Mucosa of stomach (tissue), 1 donor: ENCODE measurements around the gene MMP23B.

Experiments used
- H3K27me3 ChIP-seq: one replicate; pipeline ENCODE4 v1.7.0; 2013; ENCODE audit warnings: mild to moderate bottlenecking, low read length; ENCODE audit not compliant: control insufficient read depth, insufficient read depth
- H3K36me3 ChIP-seq: one replicate; pipeline ENCODE4 v1.7.0; 2013; ENCODE audit warnings: low read length; ENCODE audit not compliant: control insufficient read depth, insufficient read depth
- H3K4me1 ChIP-seq: one replicate; pipeline ENCODE4 v1.7.0; 2013; ENCODE audit warnings: mild to moderate bottlenecking, low read length; ENCODE audit not compliant: control insufficient read depth, insufficient read depth
- H3K4me3 ChIP-seq: one replicate; pipeline ENCODE4 v1.7.0; 2013; ENCODE audit warnings: low read length
- H3K9ac ChIP-seq: one replicate; pipeline ENCODE4 v1.7.0; 2013; ENCODE audit warnings: mild to moderate bottlenecking, low read length, moderate library complexity
- H3K9me3 ChIP-seq: one replicate; pipeline ENCODE4 v1.7.0; 2013; ENCODE audit warnings: mild to moderate bottlenecking, low read length, moderate library complexity; ENCODE audit not compliant: control insufficient read depth
- donor health status: Pancreatic carcinoma.

The MMP23B gene

DNA sequence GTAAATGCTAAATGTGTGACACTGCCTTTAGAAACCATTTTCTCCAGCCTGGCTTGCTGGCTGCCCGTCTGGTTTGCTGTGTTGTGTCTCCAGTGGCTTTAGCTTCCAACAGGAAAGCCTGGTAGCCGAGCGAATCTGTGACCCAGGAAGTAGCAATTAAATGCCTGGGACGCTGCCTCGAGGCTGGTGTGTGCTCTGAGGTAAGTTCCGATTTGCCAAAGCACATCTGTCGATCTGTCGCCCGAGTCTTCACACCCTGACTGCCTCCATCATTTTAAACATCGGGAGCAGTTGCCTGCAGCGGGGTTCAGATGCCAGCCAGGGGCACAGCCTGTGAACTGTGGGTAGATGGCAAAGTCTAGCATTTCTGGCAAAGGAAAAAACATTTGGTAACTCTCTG is 14.5 kb upstream of the MMP23B start:
- H3K4me1 ChIP-seq = peaks cover 27% of the 10 kb centered on the region
- no peaks in the 10 kb centered on the region for H3K27me3 ChIP-seq
- no peaks in the 10 kb centered on the region for H3K9me3 ChIP-seq
- H3K36me3 ChIP-seq = no peaks in the 10 kb centered on the region
- H3K9ac ChIP-seq = no peak overlapping the region
- H3K4me3 ChIP-seq = no peak overlapping the region

GRCh38 chr1:1617925-1618324 is 14.0 kb upstream of the MMP23B start:
- no peaks in the 10 kb centered on the region for H3K9me3 ChIP-seq
- peaks cover 27% of the 10 kb centered on the region for H3K4me1 ChIP-seq
- no peaks in the 10 kb centered on the region for H3K27me3 ChIP-seq
- no peak overlapping the region for H3K9ac ChIP-seq
- no peaks in the 10 kb centered on the region for H3K36me3 ChIP-seq
- no peak overlapping the region for H3K4me3 ChIP-seq

- Histone ChIP-seq H3K4me1 (peaks cover 27% of the 10 kb centered on the region), H3K36me3 (no peaks in the 10 kb centered on the region), H3K9ac (no peak overlapping the region), H3K4me3 (no peak overlapping the region), H3K9me3 (no peaks in the 10 kb centered on the region), H3K27me3 (no peaks in the 10 kb centered on the region)
Observed at GRCh38 chr1:1618396-1619068, 13.4 kb upstream of the MMP23B start.

DNA sequence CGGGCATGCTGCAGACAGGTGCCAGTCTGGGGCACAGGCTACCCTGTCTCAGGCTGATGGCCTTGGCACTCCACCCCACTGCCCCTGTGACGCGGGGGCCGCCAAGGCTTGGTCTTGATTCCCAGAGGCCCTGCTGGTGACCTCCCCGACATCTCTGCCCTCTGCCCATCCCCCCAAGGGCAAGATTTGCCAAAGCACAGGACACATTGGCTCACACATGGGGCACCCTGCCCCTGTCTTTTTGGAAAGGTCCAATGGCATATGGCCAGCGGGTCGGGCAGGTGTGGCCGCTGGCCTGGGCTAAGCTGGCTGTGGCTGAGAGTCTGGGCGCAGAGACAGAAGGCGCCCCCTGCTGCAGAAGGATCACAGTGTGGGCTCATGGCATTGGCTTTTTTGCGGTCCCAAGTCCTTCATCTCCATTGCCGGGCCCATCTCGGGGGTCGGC is 12.0 kb upstream of the MMP23B start:
- no peak overlapping the region for H3K9ac ChIP-seq
- H3K36me3 ChIP-seq = no peaks in the 10 kb centered on the region
- no peaks in the 10 kb centered on the region for H3K9me3 ChIP-seq
- peaks cover 13% of the 10 kb centered on the region for H3K4me1 ChIP-seq
- H3K27me3 ChIP-seq = no peaks in the 10 kb centered on the region
- no peak overlapping the region for H3K4me3 ChIP-seq

DNA sequence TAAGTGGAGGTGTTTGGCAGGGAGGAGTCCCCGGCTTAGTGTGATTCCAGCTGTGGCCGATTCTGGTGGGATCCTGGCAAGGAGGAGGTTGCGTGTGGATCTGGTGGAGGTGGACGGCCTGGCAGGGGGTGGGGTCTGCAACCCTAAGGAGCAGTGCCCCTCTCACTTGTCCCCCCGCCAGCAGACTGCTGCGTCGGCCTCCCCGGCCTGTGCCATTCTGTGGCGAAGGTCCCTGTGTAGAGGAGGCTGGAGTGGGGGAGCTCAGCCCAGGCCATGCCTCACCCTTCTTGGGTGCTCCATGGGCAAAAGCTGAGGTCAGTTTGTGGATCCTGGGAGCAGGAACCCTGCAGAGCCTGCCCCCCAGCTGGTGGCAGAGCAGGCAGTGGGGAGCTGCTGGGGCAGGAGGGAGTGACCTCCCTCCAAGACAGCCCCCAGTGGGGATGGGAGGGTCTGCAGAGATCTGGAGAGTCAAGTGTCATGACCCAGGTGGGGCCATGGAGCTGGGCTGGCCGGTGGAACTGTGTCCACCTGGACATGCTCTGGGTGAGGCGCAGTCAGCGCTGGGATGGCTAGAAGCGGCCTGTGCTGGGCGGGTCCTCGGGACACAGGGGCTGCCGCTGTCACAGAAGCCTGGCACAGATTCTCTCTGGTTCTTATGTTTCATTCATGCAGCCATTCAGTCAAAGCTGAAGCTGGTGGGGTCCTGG is 11.4 kb upstream of the MMP23B start:
- Histone ChIP-seq H3K27me3 (no peaks in the 10 kb centered on the region), H3K36me3 (no peaks in the 10 kb centered on the region), H3K4me1 (peaks cover 13% of the 10 kb centered on the region), H3K9me3 (no peaks in the 10 kb centered on the region), H3K9ac (no peak overlapping the region), H3K4me3 (no peak overlapping the region)

- no peaks in the 10 kb centered on the region for H3K27me3 ChIP-seq
- peaks cover 12% of the 10 kb centered on the region for H3K4me1 ChIP-seq
- no peaks in the 10 kb centered on the region for H3K9me3 ChIP-seq
- no peaks in the 10 kb centered on the region for H3K36me3 ChIP-seq
- no peak overlapping the region for H3K4me3 ChIP-seq
- H3K9ac ChIP-seq = no peak overlapping the region
Observed at GRCh38 chr1:1621173-1622009, 10.6 kb upstream of the MMP23B start.

DNA sequence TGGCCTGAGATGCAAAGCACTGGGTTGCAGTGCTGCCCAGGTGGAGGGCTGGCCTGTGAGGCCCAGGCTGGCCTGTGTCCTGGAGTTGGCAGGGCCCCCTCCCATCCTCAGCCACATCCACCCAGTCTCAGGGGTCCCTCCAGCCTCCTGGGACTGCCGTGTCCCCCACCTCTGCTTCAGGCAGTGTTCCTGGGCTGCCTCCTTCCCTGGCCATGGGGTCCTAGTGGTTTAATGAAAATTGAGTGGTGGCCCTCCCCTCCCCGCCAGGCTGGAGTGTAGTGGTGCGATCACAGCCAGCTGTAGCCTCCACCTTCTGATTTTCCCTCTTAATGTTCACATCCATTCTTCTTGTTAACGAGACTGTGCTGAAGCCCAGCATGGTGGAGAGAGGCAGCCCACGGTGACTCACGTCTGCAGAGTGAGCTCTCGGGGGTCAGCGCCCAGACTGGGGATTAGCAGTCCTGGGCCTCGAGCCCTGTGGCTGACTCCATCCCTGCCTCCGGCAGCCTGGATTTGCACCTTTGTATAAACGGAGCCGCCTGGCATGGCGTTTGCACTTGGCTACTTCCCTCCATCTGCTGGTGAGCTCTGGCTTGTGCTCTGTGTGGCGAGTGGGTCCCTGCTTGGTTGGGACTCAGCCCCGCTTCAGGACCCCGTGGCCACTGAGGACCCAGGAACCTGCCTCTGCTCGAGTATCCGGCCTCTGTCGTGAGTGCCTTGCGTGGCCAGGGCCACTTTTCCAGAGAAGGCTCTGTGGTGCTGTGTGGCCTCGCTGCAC is 9.8 kb upstream of the MMP23B start:
- Histone ChIP-seq H3K9me3 (no peaks in the 10 kb centered on the region), H3K9ac (no peak overlapping the region), H3K27me3 (no peaks in the 10 kb centered on the region), H3K4me3 (no peak overlapping the region), H3K4me1 (peaks cover 11% of the 10 kb centered on the region), H3K36me3 (no peaks in the 10 kb centered on the region)

DNA sequence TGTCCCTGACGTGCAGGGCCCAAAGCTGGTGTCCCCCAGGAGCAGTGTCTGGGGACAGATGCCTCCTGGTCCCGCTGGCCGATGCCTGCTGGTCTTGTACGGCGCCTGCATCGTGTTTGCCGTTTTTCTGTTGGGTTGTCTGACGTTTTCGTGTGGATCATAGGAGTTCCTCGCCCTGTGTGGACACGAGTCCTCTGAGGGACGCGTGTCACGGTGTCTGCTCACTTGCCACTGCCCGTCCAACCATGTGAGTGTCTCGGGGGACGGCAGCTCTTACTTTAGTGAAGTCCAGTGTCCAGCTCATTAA is 9.2 kb upstream of the MMP23B start:
- Histone ChIP-seq H3K36me3 (no peaks in the 10 kb centered on the region), H3K4me3 (no peak overlapping the region), H3K9ac (no peak overlapping the region), H3K9me3 (no peaks in the 10 kb centered on the region), H3K27me3 (no peaks in the 10 kb centered on the region), H3K4me1 (peaks cover 10% of the 10 kb centered on the region)

- Histone ChIP-seq H3K27me3 (no peaks in the 10 kb centered on the region), H3K9ac (no peak overlapping the region), H3K4me1 (peaks cover 12% of the 10 kb centered on the region), H3K36me3 (no peaks in the 10 kb centered on the region), H3K4me3 (no peak overlapping the region), H3K9me3 (no peaks in the 10 kb centered on the region)
Observed at GRCh38 chr1:1623181-1623630, 8.8 kb upstream of the MMP23B start.

GRCh38 chr1:1623631-1624442 is 8.1 kb upstream of the MMP23B start:
- Histone ChIP-seq H3K4me1 (peaks cover 12% of the 10 kb centered on the region), H3K4me3 (no peak overlapping the region), H3K27me3 (no peaks in the 10 kb centered on the region), H3K9ac (no peak overlapping the region), H3K36me3 (no peaks in the 10 kb centered on the region), H3K9me3 (no peaks in the 10 kb centered on the region)
